ENCODE results near the gene BDP1.

Gene BDP1

GRCh38 chr5:71582945-71583584 lies 127.6 kb downstream of the BDP1 start:
- TF ChIP-seq CTCF (IDR thresholded peaks at IDR 0.05), result no peak
- Histone ChIP-seq H3K27ac (no peak overlapping the region), H3K4me3 (no peak overlapping the region)
- DNase-seq (ENCODE audit: low spot score), result no peak

- Histone ChIP-seq H3K27ac (peak overlapping the region; percentile 71 to 92), H3K4me3 (peak overlapping the region; percentile 96)
- TF ChIP-seq CTCF (IDR thresholded peaks at IDR 0.05), result no peak
- no peak for DNase-seq (ENCODE audit: low spot score)
These were observed 130.8 kb downstream of the BDP1 start for GRCh38 chr5:71586052-71586940.

GRCh38 chr5:71586941-71587765 lies 131.7 kb downstream of the BDP1 start, which contains the start of gene MCCC2:
Gene MCCC2 (plus strand): TSS chr5:71587340. CDS start chr5:71587426, 86 bp downstream.
- peak; percentile 98 for DNase-seq (ENCODE audit: low spot score)
- peak within 1 kb of the TSS; percentile 71 to 92 for H3K27ac ChIP-seq
- H3K4me3 ChIP-seq, result peak within 1 kb of the TSS; percentile 96
- no peak for TF ChIP-seq CTCF (IDR thresholded peaks at IDR 0.05)

- no peak for TF ChIP-seq CTCF (IDR thresholded peaks at IDR 0.05)
- peak overlapping the region; percentile 71 to 92 for H3K27ac ChIP-seq
- DNase-seq (ENCODE audit: low spot score), result no peak
- H3K4me3 ChIP-seq, result peak overlapping the region; percentile 96
These were observed 132.5 kb downstream of the BDP1 start for GRCh38 chr5:71587766-71588532.

GRCh38 chr5:71588533-71588885 lies 133.1 kb downstream of the BDP1 start:
- Histone ChIP-seq H3K27ac (no peak overlapping the region), H3K4me3 (peak overlapping the region; percentile 96)
- no peak for DNase-seq (ENCODE audit: low spot score)
- no peak for TF ChIP-seq CTCF (IDR thresholded peaks at IDR 0.05)

- Histone ChIP-seq H3K4me3 (no peak overlapping the region), H3K27ac (no peak overlapping the region)
- no peak for DNase-seq (ENCODE audit: low spot score)
- TF ChIP-seq CTCF (IDR thresholded peaks at IDR 0.05), result no peak
These were observed 134.5 kb downstream of the BDP1 start for GRCh38 chr5:71589903-71590302.
